MV-4-11 (cell line): ENCODE measurements around the gene CNTFR.
"Not testable (repeated sequence)": the region's sequence is repeated elsewhere in the genome, so short reads cannot be mapped to it uniquely, and the experiment has no call there.

Experiments used
- DNase-seq: peaks from one replicate; lab custom pipeline; 2025; lab: John Stamatoyannopoulos, UW

Gene CNTFR, protein sequence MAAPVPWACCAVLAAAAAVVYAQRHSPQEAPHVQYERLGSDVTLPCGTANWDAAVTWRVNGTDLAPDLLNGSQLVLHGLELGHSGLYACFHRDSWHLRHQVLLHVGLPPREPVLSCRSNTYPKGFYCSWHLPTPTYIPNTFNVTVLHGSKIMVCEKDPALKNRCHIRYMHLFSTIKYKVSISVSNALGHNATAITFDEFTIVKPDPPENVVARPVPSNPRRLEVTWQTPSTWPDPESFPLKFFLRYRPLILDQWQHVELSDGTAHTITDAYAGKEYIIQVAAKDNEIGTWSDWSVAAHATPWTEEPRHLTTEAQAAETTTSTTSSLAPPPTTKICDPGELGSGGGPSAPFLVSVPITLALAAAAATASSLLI

DNA sequence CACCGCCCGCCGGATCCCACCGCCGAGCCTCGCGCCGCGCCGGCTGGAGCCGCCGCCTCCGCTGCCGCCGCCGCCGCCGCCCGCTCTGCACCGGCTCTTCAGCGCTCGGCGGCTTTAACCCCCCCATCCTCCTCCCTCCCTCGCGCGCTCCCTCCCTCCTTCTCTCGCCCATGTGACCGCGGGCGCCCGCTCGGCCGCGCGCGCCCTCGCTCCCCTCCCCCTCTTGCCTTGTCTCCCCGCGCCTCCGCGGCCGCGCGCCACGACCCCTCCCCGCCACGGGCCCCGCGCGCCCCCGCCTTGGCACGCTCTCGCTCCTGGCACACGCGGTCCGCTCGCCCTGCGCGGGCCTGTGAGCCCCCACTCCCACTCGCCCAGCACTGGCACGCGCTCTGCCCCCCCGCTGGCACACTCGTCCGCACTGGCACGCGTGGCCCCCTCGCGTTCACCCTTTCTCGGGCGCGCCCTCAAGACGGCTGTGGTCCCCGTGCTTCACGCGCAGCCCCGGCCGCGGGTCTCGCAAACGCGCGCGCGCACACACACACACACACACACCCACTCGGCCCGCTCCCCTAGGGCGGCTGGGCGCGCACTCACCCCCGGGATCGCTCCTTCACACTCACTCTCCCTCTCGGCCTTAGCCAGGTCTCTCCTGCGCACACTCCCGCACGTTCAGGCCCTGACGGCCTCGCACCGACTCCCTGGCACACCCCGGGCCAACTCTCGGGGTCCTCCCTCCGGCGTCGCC lies at the start of gene CNTFR:
Gene CNTFR (minus strand): TSS at position 89 of the 745 bp plus-strand sequence. CDS start 20,743 bp downstream, outside the sequence.
- DNase-seq = no peak

DNA sequence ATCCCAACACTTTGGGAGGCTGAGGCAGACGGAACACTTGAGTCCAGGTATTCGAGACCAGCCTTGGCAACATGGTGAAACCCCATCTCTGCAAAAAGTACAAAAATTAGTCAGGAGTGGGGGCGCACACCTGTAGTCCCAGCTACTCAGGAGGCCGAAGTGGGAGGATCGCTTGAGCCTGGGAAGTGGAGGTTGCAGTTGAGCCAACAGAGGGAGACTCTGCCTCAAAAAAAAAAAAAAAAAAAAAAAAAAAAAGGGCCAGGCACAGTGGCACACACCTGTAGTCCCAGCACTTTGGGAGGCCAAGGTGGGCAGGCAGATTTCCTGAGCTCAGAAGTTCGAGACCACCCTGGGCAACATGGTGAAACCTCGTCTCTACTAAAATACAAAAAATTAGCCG lies 49.8 kb upstream of the CNTFR start:
- DNase-seq = not testable (repeated sequence)

DNA sequence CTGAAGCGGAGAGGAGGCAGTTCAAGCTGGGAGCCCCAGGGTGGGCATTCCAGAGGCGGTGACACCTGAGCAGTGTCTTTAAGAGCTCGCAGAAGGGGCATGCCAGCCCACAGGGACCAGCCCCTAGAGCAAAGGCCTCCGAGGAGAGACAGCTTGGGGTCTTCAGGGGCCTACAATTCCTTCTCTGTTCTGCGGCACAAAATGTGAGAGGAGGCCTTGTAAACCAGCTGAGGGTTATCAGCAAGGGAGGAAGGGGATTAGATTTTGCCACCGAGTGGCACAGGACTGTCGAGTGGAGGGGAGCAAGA lies 48.6 kb upstream of the CNTFR start:
- no peak for DNase-seq

DNA sequence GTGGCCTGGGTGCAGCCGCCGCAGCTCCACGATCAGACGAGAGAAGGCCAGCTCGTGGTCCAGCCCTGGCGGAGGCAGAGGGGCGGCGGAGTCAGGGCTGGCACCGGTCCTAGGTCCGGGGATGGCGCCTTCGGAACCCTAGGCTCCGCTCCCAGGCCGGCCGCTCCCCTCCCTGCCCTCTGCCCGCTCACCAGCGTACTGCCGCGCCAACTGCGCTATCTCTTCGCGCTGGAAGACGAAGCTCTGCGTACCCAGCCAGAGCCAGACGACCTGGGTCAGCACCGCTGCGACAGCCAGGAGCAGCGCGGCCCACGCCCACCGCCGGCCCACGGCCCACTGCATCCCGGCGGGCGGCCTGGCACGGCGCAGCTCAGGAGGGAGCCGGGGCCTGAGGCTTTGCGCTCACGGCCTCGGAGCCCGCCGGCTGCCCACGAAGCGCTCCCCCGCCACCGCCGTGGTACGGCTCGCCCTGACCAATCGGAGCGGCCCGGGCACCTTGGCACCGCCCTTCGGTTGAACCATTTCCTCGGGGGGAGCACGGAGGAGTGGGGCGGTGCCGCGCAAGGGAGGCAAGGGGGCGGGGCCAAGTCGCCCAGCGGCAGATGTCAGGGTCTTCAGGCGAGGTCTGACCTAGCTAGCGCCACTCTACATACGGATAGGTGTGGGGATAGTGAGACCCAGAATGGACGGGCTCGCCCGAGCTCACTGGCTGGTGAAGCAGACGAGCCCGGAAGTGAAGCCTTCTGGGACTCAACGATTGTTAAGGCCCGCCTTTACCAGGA lies 48.0 kb upstream of the CNTFR start, which contains the start of gene SIGMAR1:
Gene SIGMAR1 (minus strand): TSS at position 432 of the 782 bp plus-strand sequence. CDS start 90 bp downstream, at position 342.
- DNase-seq = peak; percentile 84

DNA sequence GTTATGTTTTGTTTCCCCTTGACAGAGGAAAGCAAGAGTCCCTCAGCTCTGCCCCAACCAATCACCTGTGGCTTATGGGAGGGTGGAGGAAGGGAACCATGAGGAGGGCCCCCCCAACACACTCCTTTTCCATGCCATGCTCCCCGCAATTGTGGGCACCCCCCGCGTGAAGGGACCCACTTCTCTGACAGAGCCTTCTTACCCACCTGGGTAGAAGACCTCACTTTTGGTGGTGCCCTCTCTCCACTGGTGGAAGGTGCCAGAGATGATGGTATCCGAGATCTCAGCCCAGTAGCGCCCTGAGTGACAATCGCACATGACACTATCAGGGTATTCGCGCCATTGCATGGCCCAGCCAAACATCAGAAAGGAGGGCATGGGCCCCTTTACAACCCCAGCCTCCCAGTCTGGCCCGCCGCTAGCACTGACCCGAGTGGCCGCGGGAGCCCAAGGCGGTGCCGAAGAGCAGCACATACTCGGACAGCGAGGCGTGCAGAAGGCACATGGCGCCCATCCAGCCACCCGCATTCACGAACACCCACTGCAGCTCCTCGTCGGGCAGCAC lies 47.3 kb upstream of the CNTFR start:
- no peak for DNase-seq

DNA sequence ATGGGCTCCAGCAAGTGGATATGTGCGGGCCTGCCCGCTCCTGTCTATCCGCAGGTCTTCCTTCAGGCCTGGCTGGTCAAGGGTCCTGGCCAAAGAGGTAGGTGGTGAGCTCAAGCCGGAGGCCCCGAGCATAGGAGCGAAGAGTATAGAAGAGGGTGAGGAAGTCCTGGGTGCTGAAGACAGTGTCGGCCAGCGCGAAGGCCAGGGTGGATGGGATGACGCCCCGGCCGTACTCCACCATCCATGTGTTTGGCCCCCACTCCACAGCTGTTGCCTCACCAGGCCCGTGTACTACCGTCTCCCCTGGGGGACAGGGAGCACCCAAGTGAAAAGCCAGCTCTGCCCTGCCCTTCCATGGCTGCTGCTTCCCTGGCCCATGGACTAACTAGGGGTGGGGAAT lies 46.0 kb upstream of the CNTFR start:
- no peak for DNase-seq

DNA sequence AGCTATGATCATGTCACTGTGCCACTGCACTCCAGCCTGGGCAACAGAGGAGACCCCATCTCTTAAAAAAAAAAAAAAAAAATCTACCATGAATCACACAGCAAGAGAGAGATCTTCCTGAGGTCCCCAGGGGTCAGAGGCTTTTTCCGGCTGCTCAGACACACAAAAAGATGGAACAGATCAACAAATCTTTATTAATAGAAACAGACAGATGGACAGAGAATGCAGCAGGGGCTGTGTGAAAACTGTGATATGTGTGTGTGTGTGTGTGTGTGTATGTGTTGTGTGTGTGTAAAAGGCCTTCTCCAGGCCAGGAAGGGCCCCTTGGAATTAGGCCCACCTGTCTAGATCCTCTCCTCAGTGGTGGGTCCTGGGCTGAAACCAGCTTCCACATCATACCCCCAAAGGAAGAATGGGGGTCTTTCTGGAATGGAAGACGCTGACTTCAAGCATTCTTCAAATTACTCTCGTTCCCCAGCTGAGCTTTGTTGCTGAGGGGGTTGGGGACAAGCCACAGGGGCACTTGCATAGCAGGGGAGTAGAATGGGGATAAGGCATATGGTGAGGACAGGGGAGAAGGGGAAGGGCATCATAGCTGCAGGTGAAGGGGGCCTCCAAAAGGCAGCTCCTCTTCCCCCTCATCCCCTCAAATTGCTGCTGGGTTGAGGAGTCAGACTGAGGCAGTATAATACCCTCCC lies 45.2 kb upstream of the CNTFR start:
- DNase-seq = no peak

DNA sequence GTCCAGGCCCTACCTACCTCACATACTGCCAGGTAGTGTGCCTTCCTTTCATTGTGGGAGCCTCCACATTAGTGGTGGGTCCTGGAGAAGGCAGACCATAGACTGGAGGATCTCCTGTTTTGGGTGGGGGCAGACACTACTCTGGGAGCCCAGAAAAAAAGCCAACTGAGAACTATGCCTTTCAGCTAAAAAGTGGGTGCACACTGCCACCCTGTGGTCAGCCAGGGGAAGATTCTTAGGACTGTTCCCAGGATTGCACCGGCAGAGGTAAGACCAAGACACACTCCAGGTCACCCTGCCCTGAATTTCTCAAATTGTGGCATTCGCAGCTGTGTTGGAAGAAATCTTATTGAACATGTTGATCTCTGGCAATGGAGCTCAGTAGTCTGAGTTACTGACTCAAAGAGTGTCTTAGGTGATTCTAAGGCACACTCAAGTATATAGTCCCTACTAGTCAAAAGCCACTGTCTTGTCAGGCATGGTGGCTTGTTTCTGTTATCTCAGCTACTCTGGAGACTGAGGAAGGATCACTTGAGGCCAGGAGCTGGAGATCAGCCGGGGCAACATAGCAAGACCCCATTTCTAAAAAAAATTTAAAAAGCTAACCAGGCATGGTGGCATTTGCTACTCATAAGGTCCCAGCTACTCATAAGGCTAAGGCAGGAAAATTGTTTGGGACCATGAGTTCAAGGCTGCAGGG lies 44.5 kb upstream of the CNTFR start:
- peak; percentile 67 for DNase-seq

DNA sequence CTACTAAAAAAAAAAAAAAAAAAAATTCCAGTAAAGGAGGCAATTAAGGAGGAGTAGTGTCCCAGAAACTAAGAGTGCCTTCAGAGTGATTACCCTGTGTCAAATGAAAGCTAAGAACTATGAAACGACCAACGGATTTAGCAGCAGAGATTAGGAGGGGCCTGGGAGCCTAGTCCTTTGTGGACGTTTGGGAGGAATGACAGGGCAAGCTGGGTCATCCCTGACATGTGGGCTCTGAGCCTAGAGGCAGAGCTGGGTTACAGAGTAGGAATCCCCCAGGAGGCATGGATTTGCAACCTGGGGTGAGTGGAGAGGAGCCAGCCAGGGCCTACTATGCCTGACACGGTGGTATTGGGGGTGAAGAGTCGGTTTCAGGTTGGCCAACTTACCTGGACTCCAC lies 43.6 kb upstream of the CNTFR start:
- no peak for DNase-seq

DNA sequence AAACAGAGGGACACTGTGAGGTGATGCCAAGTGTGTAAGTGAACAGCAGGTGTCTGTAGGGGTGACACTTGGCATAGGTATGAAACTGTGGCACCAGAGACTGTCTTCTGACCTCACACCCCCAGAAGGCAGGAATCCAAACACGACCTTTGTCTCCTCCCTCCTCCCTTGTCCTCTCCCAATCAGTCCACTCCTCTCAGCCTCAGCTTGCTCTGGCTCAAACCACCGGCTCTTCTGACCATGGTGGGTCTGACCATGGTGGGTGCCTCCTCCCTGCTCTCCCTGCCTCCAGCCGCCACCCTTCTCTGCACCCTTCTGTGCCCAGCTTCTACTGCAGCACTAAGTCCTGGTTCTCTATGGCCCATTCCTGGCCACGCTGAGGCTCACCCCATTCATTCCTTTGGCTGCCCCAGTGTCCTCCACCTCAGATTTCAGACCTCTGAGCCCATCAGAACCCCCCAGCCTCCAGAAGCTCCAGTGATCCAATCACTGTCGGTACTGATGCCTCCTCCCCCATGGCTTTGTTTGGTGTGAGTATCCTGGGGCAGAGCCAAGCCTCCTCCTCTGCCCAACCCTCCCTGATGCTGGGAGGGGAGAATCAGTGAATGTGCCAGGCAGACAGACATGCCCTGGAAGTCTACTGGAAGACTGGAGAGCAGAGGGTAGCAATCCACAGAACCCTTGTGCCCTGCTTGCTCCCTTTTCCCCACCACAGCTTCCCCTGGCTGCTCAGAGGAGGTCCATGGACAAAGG lies 41.1 kb upstream of the CNTFR start:
- no peak for DNase-seq

DNA sequence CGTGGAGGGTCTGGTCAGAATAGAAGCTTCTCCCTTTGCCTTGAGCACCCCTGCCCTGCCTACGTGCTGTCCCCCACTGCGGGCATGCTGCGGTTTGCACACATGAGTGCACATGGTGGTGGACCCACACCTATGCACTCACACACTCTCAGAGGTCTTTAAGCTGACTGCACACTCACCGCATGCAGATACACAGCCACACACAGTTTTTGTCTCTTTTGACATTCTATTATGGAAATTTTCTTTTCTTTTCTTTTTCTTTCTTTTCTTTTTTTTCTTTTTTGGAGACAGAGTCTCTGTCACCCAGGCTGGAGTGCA lies 39.9 kb upstream of the CNTFR start:
- no peak for DNase-seq

DNA sequence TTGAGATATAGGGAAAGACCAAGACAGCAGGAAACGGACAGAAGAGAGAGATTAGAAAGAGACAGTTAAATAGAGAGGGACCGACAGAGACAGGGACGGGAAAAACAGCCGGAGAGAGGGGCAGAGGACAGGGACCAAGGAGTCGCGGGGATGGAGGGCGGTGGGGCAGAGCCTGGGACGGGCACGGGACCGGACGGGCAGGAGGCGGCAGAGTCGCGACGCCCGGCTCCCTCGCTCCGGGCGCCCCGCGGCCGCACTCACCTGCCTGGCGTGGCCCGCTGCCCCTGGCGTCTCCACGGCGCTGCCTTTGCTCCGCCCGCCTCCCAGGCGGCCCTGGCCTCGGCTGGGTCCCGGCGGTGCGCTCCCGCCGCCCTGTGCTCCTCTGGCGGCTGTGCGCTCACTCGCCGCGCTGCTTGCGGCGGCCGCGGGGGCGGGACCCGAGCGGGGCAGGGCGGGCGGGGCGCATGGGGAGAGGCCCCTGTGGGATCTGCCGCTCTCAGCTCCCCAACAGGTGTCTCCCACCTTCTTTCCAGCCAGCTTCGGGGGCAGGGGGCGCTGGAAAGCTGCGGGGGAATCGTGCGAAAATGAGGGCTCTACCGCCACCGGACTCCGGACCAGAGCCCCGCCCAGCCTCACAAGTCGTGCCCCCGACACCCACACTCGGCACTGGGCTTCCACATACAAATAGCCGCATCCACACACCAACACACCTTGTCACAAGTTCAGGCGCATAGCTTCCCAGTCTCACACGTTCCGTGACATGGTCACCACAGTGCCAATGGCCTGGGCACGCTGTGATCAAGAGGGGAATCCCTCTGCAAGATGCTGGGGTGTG lies 39.3 kb upstream of the CNTFR start, which contains the start of gene ARID3C:
Gene ARID3C (minus strand): TSS at position 411 of the 835 bp plus-strand sequence. CDS start 1,052 bp downstream, outside the sequence.
- DNase-seq = no peak

DNA sequence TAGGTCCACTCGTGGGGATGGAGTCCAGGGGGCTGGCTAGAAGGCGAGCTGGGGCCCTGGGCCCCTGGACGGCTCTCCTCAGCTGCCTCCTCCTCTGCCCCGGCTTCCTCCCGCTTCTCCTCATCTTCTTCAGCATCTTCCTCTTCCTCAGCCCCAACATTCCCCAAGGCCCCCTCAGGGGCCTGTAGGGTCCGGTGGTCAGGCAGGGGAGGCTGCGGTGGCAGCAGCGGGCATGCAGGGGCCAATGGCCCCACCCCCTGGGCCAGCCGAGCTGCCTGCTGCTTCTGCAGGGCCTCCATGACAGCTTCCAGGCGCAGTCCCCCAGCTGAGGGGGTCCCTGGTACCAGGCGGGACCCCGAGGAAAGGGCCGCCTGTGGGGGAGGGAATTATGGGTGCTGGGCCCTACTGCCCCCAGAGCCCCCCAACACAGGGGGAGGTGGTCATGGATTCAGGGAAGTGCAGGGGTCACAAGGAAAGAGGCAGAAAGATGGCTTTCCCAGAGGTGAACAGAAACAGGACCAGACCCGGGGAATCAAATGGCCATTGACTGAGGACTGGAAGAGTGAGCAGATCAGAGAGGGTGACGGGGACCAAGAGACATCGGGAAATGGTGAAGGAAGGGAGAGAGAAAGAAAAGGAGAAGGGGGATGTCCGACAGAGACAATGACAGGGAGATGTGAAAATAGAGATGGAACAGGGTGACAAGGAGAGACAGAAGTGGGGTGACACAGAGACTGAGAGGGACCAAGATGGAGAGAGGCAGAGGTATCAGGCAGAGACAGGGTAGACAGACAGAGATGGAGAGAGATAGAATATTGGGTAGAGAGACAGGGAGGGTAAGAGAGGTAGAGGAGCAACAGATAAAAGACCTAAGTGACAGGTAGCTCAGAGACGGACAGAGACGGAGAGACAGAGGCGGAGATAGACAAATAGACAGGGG lies 38.5 kb upstream of the CNTFR start:
- no peak for DNase-seq

DNA sequence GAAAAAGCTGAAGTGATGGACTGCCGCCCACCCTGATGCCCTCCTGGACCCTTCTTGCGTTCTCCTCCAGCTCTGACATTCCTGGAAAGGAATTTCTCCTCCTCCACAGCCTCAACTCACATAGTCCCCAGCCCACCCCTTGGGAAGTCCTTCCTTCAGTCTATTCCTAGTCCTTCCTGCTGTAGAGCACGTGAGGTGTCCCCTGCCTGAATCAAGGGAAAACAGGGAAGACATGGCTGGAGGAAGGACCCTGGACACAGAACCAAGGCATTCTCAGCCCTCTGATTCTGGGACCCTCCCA lies 35.6 kb upstream of the CNTFR start:
- DNase-seq = no peak

DNA sequence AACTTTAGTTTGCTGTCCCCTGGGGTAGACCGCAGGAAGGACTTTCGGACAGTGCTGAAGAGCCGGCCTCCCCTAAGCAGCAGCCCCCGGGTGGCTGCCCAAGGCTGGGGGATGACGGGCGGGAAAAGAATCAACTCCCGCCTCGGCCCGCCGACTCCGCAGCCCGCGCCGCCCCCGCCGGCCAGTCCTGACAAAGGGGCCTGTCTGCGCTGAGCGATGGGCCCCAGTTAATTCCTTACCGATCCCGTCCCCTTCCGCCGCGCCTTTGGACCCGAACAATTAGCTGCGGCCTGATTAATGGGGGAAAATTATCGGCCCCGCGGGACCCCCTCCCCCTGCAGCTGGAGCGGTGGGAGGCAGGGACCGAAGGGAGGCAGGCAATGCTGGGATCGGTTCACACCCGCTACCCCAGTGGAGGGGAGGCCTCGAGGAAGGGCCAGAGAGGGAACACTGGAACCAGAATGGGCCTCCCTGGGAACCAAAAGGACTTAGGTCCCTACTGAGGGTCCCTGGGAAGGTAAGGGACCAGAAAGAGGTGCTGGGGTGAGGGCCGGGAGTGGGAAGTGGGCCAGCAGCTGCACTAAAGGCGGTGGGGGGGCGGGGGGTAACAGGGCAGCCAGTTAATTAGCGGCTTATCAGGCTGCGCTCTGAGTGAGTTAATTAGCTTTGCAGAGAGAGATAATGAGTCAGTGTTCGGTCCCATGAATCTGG lies 35.1 kb upstream of the CNTFR start:
- DNase-seq = no peak

DNA sequence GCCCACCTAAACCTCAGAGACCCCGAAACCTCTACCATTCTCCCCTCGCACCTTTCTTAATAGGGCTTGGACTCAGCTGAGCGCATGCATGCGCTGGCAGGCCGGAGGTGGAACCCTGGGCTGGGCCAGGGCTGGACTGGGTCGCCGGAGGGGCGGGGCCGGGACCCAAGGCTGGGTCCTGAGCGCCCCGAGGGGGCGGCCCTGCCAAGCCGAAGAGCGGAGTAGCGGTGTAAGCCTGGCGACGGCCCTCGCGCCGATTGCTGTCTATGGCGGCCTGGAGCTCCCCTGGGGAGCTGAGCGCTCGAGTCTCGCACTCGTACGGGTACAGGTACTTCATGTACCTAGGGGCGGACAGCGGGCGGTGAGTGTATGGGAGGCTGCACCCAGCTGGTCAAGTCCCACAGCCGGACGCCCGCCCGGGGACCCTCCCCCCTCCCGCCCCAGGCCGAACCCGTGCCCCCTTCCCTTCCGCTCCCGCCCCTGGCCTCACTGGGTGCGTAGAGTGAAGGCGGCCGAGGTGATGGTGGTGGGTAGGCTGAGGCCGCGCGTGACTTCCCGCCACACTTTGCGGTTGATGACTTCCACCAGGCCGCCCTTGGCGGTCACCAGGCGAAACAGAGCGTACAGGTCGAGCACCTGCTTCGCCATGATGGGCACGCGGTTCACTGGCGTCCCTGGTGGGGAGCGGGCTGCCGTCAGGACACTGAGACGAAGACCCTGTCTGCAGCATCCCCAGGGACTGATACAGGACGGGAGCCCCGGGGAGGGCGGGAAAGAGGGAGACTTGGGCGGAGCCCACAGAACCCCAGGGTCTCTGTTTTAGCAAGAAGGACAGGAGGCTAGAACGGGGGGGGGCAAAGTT lies 34.1 kb upstream of the CNTFR start:
- no peak for DNase-seq
